HL-60 (cell line): Measurements from ENCODE around the gene CLEC12A.

Source experiments
- CTCF ChIP-seq: IDR thresholded peaks from one replicate; pipeline ENCODE4 v1.5.1; 2011; ENCODE audit warnings: low read length, control low read depth, inconsistent platforms; ENCODE audit not compliant: insufficient read depth
- GABPA ChIP-seq: IDR thresholded peaks from 2 replicates; pipeline ENCODE4 v1.6.1; 2012; ENCODE audit warnings: low read depth
- POLR2AphosphoS5 ChIP-seq: IDR thresholded peaks from 2 replicates; pipeline ENCODE4 v1.6.1; 2012; ENCODE audit warnings: low read depth
- REST ChIP-seq: IDR thresholded peaks from 2 replicates; pipeline ENCODE4 v1.6.1; 2012; ENCODE audit warnings: low read depth; ENCODE audit not compliant: insufficient replicate concordance
- SPI1 ChIP-seq: IDR thresholded peaks from 2 replicates; pipeline ENCODE4 v1.6.1; 2012; ENCODE audit warnings: low read depth, mild to moderate bottlenecking, borderline replicate concordance

GRCh38 chr12:10016881-10017280, 45.7 kb downstream of the CLEC12A start:
- TF ChIP-seq CTCF (no peak), GABPA (no peak), POLR2AphosphoS5 (no peak), REST (no peak), SPI1 (no peak)
